B cell (primary cell): ENCODE results near the gene CLCA4. TPM values are rescaled to one million over a fixed set of nuclear protein-coding genes. Genes with fewer than 3 reads are reported as not detected.

ENCODE experiments used
- ATAC-seq: fragments of 200-7000 bp; cut with Tn5 transposase; one replicate; pipeline ENCODE4 v1.10.0; 2021; ENCODE audit warnings: low read depth, mild to moderate bottlenecking, moderate number of reproducible peaks, moderate library complexity
- CTCF ChIA-PET: fragments of 350-600 bp; sonication (Branson Sonifier 250); formaldehyde crosslinking; loops from one replicate; lab custom pipeline; 2021; ENCODE audit warnings: antibody characterized with exemption, inconsistent platforms; lab: Charles Lee
- POLR2A ChIA-PET: fragments of 350-600 bp; sonication (Branson Sonifier 250); formaldehyde crosslinking; loops from one replicate; lab custom pipeline; 2021; ENCODE audit warnings: antibody characterized with exemption; lab: Charles Lee
- DNase-seq: peaks from one replicate; pipeline ENCODE4 v3.0.0; 2013
- H2AFZ ChIP-seq: 2 replicates; pipeline ENCODE4 v1.6.1; 2012; ENCODE audit warnings: mild to moderate bottlenecking, low read depth, low read length; ENCODE audit not compliant: insufficient read depth, poor library complexity, severe bottlenecking
- H3K27ac ChIP-seq, 2 donors: 1 replicate in 1 of 2; 2 replicates in 1 of 2; pipeline ENCODE4 v1.5.1; 2012 to 2013; ENCODE audit warnings: low read length in 2 of 2, mild to moderate bottlenecking in 2 of 2, moderate library complexity in 1 of 2
- H3K27me3 ChIP-seq, 4 experiments: fragments of 200-600 bp in 1 of 4; sonication (generic) in 1 of 4; replicated peaks in 1 of 4; 1 replicate in 2 of 4; 2 replicates in 2 of 4; pipeline versions ENCODE4 v1.6.1 to v1.7.0; 2013 to 2016; ENCODE audit warnings: low read length in 3 of 4, mild to moderate bottlenecking in 2 of 4, mixed read lengths in 1 of 4, moderate library complexity in 1 of 4; ENCODE audit not compliant: insufficient read depth in 4 of 4, control insufficient read depth in 3 of 4; ENCODE audit errors: control extremely low read depth in 1 of 4
- H3K36me3 ChIP-seq, 2 experiments: replicated peaks in 1 of 2; 1 replicate in 1 of 2; 2 replicates in 1 of 2; pipeline versions ENCODE4 v1.6.1 to v1.7.1; 2013; ENCODE audit warnings: low read length in 1 of 2; ENCODE audit not compliant: insufficient read depth in 2 of 2, control insufficient read depth in 1 of 2; ENCODE audit errors: control extremely low read depth in 1 of 2, extremely low read depth in 1 of 2
- H3K4me1 ChIP-seq, 2 donors: fragments of 200-600 bp in 1 of 2; sonication (generic) in 1 of 2; 1 replicate in 1 of 2; 2 replicates in 1 of 2; pipeline versions ENCODE4 v1.5.1 to v1.6.1; 2013 to 2017; ENCODE audit warnings: low read length in 2 of 2; ENCODE audit not compliant: control insufficient read depth in 2 of 2, insufficient read depth in 2 of 2
- H3K4me2 ChIP-seq: replicated peaks from 2 replicates; pipeline ENCODE3; 2012; ENCODE audit warnings: mild to moderate bottlenecking, low read depth, low read length; ENCODE audit not compliant: poor library complexity, severe bottlenecking
- H3K4me3 ChIP-seq, 5 experiments: fragments of 200-600 bp in 1 of 5; sonication (generic) in 1 of 5; 1 replicate in 3 of 5; 2 replicates in 2 of 5; pipeline versions ENCODE4 v1.5.1 to v1.7.0; 2011 to 2016; ENCODE audit warnings: low read length in 4 of 5, mild to moderate bottlenecking in 4 of 5, low read depth in 2 of 5, control low read depth in 1 of 5, moderate library complexity in 1 of 5; ENCODE audit not compliant: insufficient read depth in 1 of 5; ENCODE audit errors: control extremely low read depth in 1 of 5, extremely low read depth in 1 of 5
- H3K79me2 ChIP-seq: fragments of 200-600 bp; sonication (generic); one replicate; pipeline ENCODE4 v1.6.0; 2016; ENCODE audit warnings: low read length; ENCODE audit not compliant: control insufficient read depth, insufficient read depth
- H3K9ac ChIP-seq: fragments of 200-600 bp; sonication (generic); 2 replicates; pipeline ENCODE4 v1.6.1; 2017; ENCODE audit warnings: mild to moderate bottlenecking, low read length, moderate library complexity
- H3K9me3 ChIP-seq, 3 donors: one replicate each; pipeline versions ENCODE4 v1.6.1 to v1.7.1; 2013; ENCODE audit warnings: low read length in 2 of 3; ENCODE audit not compliant: control insufficient read depth in 2 of 3, insufficient read depth in 1 of 3; ENCODE audit errors: control extremely low read depth in 1 of 3
- H4K20me1 ChIP-seq: 2 replicates; pipeline ENCODE4 v1.6.0; 2012; ENCODE audit warnings: mild to moderate bottlenecking, low read length; ENCODE audit not compliant: insufficient read depth, control insufficient read depth, poor library complexity, severe bottlenecking
- H3K27ac Mint-ChIP-seq: one replicate; pipeline ENCODE4 v1.8.0; 2021; ENCODE audit warnings: mixed read lengths
- H3K27me3 Mint-ChIP-seq: one replicate; pipeline ENCODE4 v1.8.0; 2021; ENCODE audit warnings: mixed read lengths
- H3K4me1 Mint-ChIP-seq: one replicate; pipeline ENCODE4 v1.8.0; 2021; ENCODE audit warnings: mixed read lengths
- H3K4me3 Mint-ChIP-seq: one replicate; pipeline ENCODE4 v1.8.0; 2021; ENCODE audit warnings: mixed read lengths
- H3K9me3 Mint-ChIP-seq: one replicate; pipeline ENCODE4 v1.8.0; 2022; ENCODE audit warnings: mixed read lengths; ENCODE audit not compliant: insufficient read depth
- CTCF ChIP-seq: fragments of 200-600 bp; IDR thresholded peaks from one replicate; pipeline ENCODE4 v1.8.0; 2022; ENCODE audit warnings: antibody characterized with exemption, mild to moderate bottlenecking
- EZH2 ChIP-seq: IDR thresholded peaks from 2 replicates; pipeline ENCODE4 v1.6.1; 2012; ENCODE audit warnings: borderline replicate concordance, low read depth, mild to moderate bottlenecking, moderate library complexity, low read length; ENCODE audit not compliant: insufficient read depth, poor library complexity, severe bottlenecking
- WGBS: methylation state at CpG from one replicate; pipeline ENCODE4 v1.1.5; 2013; ENCODE audit warnings: missing lambda C conversion rate; ENCODE audit not compliant: insufficient coverage; 5-methylcytosine and 5-hydroxymethylcytosine counted together
- intact Hi-C: fragments of 100-400 bp; cut with micrococcal nuclease; formaldehyde crosslinking; loops from one replicate; pipeline ENCODE4 v1.10.0; 2022
- polyA plus RNA-seq: library from polyadenylated mRNA; depleted of rRNA; stranded (reverse); fragments of >200 nt; gene quantifications from 2 replicates; pipeline ENCODE4 v1.2.3, GENCODE V29; 2012
- total RNA-seq, 2 donors: library from RNA; stranded (reverse); fragments of 120-200 nt in 1 of 2; gene quantifications; 1 replicate in 1 of 2; 2 replicates in 1 of 2; pipeline versions ENCODE4 v1.2.3 to v1.2.4, GENCODE V29; 2013 to 2022

The CLCA4 gene
- total and polyA plus RNA-seq, 2 donors (not counting 1 experiment from before 2014, with no cell fraction given) = not detected

GRCh38 chr1:86618358-86618757 is 71.5 kb downstream of the CLCA4 start:
- TF ChIP-seq CTCF (no peak), EZH2 (no peak)
- Mint-ChIP-seq H3K9me3 (peaks cover 10% of the 10 kb centered on the region), H3K4me3 (no peak overlapping the region), H3K27me3 (no peaks in the 10 kb centered on the region), H3K27ac (peak overlapping the region; percentile 21), H3K4me1 (peaks cover 42% of the 10 kb centered on the region)
- peak overlapping the region; percentile 24 for H3K4me2 ChIP-seq
- H3K79me2 ChIP-seq = no peaks in the 10 kb centered on the region
- peaks cover 22 to 23% of the 10 kb centered on the region in 2 donors for H3K4me1 ChIP-seq
- peaks cover 0 to 19% (median 5%) of the 10 kb centered on the region in 3 donors for H3K9me3 ChIP-seq
- intact Hi-C loops = loop anchor here (5.0 to 10.0 kb wide), 3 partner anchors 236 to 1624 kb away; partner anchors contain the start of genes HS2ST1, MCOLN2 and SELENOF
- CTCF ChIA-PET = interaction anchor here (3.3 kb wide), 1 partner anchor 86 kb away, joined by 15 read pairs; the partner anchor contains the start of gene SH3GLB1
- H3K27ac ChIP-seq = peak overlapping the region; percentile 14 to 40
- POLR2A ChIA-PET = no interaction called here
- peak overlapping the region in 1 of 5 experiments; percentile 0 for H3K4me3 ChIP-seq
- no peak for DNase-seq
- H4K20me1 ChIP-seq = no peaks in the 10 kb centered on the region
- no peak for ATAC-seq
- no peak overlapping the region for H3K9ac ChIP-seq
- H3K27me3 ChIP-seq = peaks cover 0 to 5% (median 0%) of the 10 kb centered on the region in 4 experiments
- peak overlapping the region; percentile 48 for H2AFZ ChIP-seq
- H3K36me3 ChIP-seq = no peaks in the 10 kb centered on the region

- Histone ChIP-seq H2AFZ (no peak overlapping the region), H3K36me3 (no peaks in the 10 kb centered on the region), H3K4me2 (no peak overlapping the region), H3K9me3 (peaks cover 0 to 12% (median 2%) of the 10 kb centered on the region in 3 donors), H3K4me3 (no peak overlapping the region), H3K27me3 (peaks cover 0 to 5% (median 0%) of the 10 kb centered on the region in 4 experiments), H3K4me1 (peaks cover 22 to 23% of the 10 kb centered on the region in 2 donors), H3K79me2 (no peaks in the 10 kb centered on the region), H3K27ac (no peak overlapping the region), H4K20me1 (no peaks in the 10 kb centered on the region), H3K9ac (no peak overlapping the region)
- H3K27ac Mint-ChIP-seq = no peak overlapping the region
- no peak for ATAC-seq
- CTCF ChIA-PET = interaction anchor here (0.6 to 3.3 kb wide), 3 partner anchors 85 to 145 kb away, joined by 3 to 15 read pairs (median 3); partner anchors contain the start of gene SH3GLB1
- intact Hi-C loops = loop anchor here (5.0 to 10.0 kb wide), 3 partner anchors 237 to 1625 kb away; partner anchors contain the start of genes HS2ST1, MCOLN2 and SELENOF
- POLR2A ChIA-PET = no interaction called here
- WGBS = 98% methylated on average over 4 of the region's 4 CpGs
- no peak for DNase-seq
- H3K27me3 Mint-ChIP-seq = no peaks in the 10 kb centered on the region
- peaks cover 42% of the 10 kb centered on the region for H3K4me1 Mint-ChIP-seq
- no peak overlapping the region for H3K4me3 Mint-ChIP-seq
- H3K9me3 Mint-ChIP-seq = peaks cover 12% of the 10 kb centered on the region
- TF ChIP-seq EZH2 (no peak), CTCF (no peak)
Measured at GRCh38 chr1:86619313-86619712, 72.4 kb downstream of the CLCA4 start.
